Right lung (tissue), 10 donors: ENCODE measurements around the gene STX3. TPM values are rescaled to one million over a fixed set of nuclear protein-coding genes. Genes with fewer than 3 reads are reported as not detected.

ENCODE experiments used
- DNase-seq, 2 donors: peaks; one replicate each; pipeline ENCODE4 v3.0.0-alpha.2; 2013
- long read RNA-seq, 8 donors: transcript quantifications; one replicate each; lab custom pipeline, GENCODE V29; 2026
- polyA plus RNA-seq, 5 donors: library from polyadenylated mRNA; unstranded; fragments of 120-200 nt; gene quantifications; one replicate each; pipeline versions ENCODE4 v1.2.1 to v1.2.3, GENCODE V29; 2013; ENCODE audit warnings: inconsistent platforms in 1 of 5, low replicate concordance in 1 of 5; ENCODE audit not compliant: insufficient read length in 5 of 5, insufficient read depth in 1 of 5

Gene STX3
- polyA plus RNA-seq, result 10 to 100 TPM; 20.6 to 30.6 (median 29.3) TPM
- long read RNA-seq, donor 1, transcript STX3-201 (11 exons, 3,299 nt), result major isoform, 6 of 9 reads
- long read RNA-seq, donor 1, partial matches to known transcripts, result 0 of 9 reads
- long read RNA-seq, donor 1, other reads (novel, unspliced or antisense), result 0 of 9 reads
- long read RNA-seq, donor 2, partial matches to known transcripts, result 32 of 36 reads
- long read RNA-seq, donor 2, other reads (novel, unspliced or antisense), result 0 of 36 reads
- long read RNA-seq, donor 3, partial matches to known transcripts, result 0 of 3 reads
- long read RNA-seq, donor 3, other reads (novel, unspliced or antisense), result 0 of 3 reads
- long read RNA-seq, donor 4, partial matches to known transcripts, result 0 of 1 reads
- long read RNA-seq, donor 4, other reads (novel, unspliced or antisense), result 0 of 1 reads
- long read RNA-seq, donor 5, partial matches to known transcripts, result 171 of 172 reads
- long read RNA-seq, donor 5, other reads (novel, unspliced or antisense), result 0 of 172 reads
- long read RNA-seq, donor 6, partial matches to known transcripts, result 0 of 2 reads
- long read RNA-seq, donor 6, other reads (novel, unspliced or antisense), result 0 of 2 reads
- long read RNA-seq, donor 7, transcript STX3-201 (11 exons, 3,299 nt), result major isoform, 5 of 5 reads
- long read RNA-seq, donor 7, partial matches to known transcripts, result 0 of 5 reads
- long read RNA-seq, donor 7, other reads (novel, unspliced or antisense), result 0 of 5 reads
- long read RNA-seq, donor 8, partial matches to known transcripts, result 8 of 8 reads
- long read RNA-seq, donor 8, other reads (novel, unspliced or antisense), result 0 of 8 reads

DNA sequence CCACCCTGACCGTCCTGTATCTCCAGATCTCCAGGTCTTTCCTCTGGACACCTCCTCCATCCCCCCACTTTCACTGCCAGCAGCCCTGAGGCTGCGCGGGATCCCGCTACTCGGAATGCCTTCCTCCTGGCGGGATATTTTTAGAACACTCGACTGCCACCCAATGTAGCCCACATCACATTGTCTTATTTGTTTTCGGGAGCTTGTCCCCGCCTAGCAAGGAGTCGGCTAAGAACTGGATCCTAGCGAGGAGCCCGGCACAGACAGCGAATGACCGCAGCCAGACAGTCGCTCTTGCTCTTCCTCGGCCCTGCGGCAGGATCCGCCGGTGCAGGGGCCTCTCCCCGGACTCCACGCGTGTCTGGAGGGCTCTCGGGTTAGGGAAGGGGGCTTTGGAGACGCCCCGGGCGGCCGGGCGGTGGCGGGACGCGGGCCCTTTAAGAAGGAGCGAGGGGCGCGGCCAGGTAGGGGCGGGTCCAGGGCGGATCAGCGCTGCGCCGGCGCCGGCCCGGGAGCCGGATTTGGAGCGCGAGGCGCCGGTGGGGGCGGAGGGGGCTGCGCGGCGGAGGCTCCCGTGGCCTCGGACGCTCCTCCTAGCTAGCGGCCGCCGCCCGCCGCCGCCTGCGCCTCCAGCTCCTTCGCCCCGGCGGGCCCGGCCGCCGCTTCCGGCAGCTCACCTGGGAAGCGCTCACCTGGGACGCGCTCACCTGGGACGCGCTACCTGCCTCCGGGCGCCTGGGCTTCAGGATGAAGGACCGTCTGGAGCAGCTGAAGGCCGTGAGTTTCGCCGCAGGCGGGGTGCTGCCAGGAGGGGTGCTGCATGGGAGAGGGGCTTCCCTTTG is at the start of gene STX3:
STX3 (plus strand) TSS at position 518 of the 842 bp plus-strand sequence; CDS start at position 748, 230 bp downstream.
- peak; percentile 38 to 53 for DNase-seq

DNA sequence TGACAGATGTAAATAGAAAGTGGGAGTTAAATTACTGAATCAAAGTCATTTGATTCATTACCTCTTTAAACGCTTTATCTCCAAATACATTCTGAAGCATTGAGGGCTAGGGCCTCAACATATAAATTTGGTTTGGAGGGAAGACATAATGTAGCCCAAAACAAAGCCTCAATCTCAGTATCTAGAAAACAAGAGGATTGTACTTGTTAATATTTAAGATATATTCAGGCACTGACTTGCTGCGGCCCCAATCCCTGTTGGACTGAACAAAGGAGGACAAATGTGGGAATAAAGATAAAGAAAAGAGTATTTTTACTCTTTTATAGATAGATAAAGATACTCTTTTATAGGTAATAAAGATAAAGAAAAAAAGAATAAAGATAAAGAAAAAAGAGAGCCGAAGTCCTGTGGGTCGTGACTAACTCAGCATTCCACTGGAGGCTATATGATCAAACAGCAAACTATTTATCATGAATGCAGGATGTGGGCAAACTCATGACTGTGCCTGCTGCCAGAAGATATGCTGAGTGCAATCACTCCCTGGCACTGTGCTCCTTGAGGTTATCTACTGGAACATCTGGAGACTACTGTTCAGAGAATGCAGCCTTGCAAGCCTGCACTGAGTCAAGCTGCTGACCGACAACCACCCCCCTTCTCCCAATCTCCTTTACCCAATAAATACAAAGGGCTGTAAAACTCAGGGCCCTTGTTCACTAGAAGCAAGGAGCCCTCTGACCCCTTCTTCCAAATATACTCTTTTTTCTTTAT is 48.5 kb upstream of the STX3 start:
- DNase-seq, result no peak

DNA sequence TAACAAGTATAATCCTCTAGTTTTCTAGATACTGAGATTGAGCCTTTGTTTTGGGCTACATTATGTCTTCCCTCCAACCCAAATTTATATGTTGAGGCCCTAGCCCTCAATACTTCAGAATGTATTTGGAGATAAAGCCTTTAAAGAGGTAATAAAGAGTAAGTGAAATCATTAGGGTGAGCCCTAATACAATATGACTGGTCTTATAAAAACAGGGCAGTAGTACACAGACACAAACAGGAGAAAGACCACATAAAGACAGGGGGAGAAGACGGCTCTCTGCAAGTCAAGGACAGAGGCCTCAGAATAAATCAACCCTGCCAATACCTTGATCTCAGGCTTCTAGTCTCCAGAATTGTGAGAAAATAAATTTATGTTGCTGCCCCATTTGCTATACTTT is 47.8 kb upstream of the STX3 start:
- no peak for DNase-seq

DNA sequence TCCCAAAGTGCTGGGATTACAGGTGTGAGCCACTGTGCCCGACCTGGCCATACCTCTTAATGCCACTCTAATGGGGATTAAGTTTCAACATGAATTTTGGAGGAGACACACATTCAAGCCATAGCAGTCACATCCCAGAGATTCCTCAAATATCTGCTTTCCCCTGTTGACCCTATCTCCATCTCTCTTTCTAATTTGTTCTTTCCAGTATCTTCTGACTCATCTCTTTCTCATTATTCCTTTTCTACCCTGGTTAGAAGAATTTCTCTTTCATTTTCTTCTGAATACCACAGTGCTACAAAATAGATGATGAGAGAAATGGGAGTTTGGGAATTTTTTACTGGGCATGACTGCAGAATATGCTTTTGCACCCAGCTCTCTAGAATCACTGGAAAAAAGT is 46.6 kb upstream of the STX3 start:
- no peak for DNase-seq

DNA sequence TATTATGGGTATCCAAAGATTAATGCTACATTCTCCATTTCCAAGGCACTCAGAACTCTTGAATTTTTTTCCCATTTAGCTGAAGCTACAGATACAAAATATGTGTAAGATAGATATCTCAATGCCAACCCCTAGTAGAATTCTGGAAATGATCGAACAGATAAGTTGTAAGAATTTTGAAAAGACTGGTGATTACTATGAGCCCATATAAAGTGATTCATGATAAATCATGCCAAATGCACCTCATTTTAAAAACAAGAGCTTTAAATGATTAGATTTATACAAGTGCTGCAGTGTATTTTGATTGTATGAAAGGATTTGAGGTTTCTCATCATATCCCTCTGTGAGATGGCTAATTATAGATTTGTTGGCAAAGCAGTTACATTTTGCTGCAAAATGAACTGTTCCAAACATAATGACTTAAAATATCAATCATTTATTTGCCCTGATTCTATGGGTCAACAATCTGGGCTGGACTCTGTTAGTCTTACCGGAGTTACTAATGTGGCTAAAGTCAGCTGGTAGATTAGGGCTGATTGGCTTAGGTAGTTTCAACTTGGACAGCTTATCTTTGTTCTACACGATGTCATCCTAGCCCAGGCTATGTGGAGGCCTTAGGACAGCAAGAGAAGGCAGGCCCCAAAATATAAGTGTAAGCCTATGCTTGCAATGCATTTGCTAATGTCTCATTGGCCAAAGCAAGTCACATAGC is 44.9 kb upstream of the STX3 start:
- DNase-seq, result no peak

DNA sequence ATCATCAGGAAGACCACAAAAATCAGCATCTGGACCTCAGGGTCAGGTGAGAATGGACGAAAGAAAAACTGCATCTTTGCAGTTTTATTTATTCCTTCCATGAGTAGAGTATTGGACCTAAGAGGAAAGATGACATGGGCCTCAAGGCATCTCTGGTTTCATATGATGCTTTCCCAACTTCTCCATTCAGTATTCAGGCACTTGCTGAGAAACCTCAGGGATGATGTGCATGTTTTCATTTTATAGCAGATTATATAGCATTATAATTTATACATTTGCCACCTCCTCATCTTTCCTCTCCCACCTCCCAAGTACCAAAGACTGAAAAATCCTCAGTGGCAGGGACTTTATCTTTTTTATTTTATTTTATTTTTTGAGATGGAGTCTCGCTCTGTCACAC is 41.4 kb upstream of the STX3 start, which contains the start of gene OR10V1:
OR10V1 (minus strand) TSS at position 101 of the 400 bp plus-strand sequence; CDS start at position 101, 0 bp downstream.
- DNase-seq, result no peak

DNA sequence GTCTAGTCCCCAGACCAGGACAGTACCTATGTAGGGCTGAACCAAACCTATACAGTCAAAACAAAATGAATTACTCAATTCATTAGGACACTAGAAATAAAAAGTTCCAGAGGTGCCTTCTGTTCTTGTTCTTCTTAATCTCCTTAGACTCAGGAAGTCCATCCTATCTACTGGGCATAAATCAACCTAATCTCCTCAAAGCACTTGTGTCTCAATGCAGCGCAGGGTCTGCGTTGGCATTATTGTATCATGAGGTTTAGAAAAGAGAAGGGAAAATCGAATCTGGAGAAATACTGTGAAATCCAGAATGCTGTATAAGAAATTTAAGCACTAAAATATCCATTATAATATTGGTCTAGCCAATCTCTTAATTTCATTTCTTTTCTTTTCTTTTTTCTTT is 39.1 kb upstream of the STX3 start:
- no peak for DNase-seq

DNA sequence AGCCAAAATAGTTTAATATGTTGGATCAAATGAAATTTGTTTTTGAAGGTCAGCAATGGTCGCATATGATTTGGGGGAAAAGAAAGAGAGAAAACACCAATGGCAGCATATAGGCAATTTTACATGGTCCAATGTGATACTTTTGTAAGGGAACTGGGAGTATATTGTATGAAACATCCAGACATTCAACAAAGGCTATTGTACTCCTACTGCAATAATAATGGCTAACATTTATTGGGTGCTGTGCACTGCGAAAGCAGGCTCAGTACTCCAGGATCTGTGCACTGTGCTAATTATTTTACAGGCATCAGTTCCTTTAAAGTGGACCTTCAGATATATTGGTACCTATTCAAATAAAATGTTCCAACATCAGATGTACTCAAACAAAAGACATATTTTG is 35.6 kb upstream of the STX3 start:
- DNase-seq, result no peak

DNA sequence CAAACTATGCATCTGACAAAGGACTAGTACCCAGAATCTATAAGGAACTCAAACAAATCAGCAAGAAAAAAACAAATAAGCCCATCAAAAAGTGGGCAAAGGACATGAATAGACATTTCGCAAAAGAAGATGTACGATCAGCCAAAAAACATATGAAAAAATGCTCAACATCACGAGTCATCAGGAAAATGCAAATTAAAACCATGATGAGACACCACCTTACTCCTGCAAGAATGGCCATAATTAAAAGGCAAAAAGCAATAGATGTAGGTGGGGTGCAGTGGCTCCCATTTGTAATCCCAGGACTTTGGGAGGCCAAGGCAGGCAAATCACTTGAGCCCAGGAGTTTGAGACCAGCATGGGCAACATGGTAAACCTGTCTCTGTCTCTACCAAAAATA is 31.1 kb upstream of the STX3 start:
- DNase-seq, result no peak

DNA sequence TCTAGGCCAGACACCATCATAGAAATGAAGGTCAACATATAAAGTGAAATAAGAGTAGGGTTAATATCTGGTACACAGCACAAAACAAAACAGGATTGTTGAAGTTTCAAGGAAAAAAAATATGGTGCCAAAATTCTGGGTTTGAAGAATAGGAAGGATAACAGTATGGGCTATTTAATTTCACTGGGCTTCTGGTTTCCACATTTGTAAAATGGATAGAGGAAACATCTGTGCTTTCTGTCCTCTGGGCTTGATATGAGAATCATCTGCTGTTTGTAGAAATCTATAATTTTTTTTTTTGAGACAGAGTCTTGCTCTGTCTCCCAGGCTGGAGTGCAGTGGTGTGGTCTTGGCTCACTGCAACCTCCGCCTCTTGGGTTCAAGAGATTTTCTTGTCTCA is 27.8 kb upstream of the STX3 start:
- DNase-seq, result no peak

DNA sequence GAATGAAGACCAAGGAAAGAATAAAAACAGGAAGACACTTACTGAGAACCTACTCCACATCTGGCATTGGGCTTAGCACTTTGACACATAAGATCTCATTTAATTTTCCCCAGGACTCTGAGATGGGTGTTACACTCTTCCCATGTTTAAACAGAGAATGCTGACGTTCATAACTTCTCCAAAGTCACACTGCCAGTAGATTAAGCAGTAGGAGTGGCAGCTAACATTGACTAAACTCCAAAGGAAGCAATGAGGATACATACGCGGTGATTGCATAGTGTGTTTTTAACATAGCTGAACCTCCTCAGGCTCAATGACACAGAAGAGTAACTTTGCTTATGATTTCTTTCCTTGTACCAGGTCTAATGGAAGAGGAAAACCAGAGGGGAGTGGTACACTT is 27.0 kb upstream of the STX3 start:
- DNase-seq, result no peak

DNA sequence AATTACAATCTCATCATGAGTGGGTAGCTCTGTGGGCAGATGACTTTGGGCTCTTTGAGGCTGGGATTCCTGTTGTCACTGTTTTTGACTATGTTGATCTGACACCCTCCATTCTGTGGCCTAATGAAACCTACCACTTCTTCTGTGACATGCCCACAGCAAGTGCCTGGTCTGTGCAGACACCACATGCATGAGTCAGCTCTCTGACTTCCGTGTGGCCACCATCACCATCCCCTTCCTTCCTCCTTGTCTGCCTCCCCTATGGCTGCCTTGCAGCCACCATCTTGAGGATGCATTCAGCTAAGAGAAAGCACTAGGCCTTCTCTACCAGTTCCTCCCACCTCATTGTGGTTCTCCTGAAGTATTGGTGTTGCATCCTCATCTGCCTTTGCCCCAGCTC is 26.3 kb upstream of the STX3 start:
- DNase-seq, result no peak

DNA sequence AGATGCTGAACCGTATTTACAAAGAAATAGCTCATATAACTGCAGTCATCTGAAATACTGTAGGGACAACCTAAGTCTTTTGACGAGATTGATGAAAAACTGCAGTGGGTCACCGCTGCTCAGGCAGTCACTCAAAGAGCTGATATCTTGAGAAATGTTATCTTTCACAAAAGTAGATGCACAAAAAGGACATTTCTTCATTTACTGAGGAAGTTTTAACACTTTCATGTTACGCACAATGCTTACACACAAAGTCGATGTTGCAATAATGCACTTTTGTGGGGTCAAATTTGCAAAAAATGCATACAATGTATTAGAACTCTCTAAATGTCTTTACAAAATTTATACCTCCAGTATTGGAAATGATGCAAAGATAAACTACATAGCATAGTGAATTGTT is 25.3 kb upstream of the STX3 start:
- no peak for DNase-seq

DNA sequence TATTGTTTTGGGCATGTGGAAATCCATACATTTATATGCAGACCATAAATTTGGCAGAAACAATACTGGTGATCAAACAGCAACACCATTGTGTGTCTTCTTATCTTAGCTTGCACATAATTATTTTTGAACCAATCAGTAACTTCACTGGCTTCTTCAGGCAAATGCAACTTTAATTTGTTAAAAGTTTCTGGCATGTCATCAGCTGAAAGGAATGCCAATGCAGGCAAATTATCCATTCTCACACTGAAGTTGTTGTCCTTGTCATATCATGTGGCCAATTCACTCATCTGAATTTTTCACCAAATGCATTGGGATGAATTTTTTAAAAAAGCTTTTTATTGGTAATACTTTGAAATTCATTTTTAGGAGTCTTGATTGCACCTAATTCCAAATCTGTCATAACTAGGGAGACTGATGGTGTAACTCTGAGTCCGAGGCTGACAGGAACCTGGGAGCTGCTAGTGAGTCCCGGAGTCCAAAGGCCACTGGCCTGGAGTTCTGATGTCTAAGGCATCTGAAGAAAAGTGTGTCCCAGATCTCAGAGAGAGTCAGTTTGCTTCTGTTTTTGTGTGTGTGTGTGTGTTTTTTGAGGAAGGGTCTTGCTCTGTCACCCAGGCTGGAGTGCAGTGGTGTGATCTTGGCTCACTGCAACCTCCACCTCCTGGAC is 24.1 kb upstream of the STX3 start:
- no peak for DNase-seq

DNA sequence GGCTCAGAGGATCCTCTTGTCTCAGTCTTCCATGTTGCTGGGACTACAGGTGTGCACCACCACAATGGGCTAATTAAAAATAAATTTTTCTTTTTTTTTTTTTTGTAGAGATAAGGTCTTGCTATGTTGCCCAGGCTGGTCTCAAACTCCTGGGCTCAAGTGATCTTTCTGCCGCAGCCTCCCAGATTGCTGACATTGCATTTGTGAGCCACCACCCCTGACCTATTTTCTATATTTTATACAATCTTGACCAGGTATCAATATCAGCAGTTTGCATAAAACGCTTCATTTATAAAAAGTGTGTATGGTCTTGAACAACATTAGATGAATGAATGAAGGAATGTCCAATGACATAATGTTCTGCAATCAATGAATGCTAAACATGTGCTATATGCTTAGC is 9.1 kb upstream of the STX3 start:
- DNase-seq, result no peak

DNA sequence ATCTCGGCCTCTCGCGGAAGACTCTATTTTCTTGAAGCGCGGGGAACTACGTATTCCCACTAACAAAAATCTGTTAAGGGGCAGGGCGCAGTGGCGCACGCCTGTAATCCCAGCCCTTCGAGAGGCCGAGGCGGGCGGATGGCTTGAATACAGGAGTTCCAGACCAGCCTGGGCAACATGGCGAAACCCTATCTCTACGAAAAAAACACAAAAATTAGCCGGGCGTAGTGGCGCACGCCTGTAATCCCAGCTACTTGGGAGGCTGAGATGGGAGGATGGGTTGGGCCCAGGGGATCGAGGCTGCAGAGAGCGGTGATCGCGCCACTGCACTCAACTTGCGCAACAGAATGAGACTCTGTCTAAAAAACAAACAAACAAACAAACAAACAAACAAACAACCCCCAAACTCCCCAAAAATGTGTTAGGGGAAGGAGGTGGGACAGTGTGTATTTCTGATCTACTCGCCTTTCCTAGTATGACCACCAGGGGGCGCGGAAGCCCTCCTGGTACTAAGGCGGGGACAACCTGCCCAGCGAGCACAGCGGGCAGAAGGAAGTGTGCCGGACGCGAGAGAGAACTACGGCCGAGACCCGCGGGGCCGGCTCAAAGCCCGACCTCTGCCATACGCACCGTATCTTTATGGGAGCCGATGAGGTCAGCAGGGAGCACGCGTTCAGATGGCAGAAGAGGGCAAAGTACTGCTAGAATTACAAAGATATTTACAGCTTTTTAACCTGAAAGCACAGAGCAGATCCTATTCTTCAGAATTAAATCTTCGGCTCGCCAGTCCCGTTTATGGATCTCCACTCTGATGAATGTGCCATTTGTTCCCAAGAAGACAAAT is 1.3 kb upstream of the STX3 start:
- peak; percentile 66 to 76 for DNase-seq

DNA sequence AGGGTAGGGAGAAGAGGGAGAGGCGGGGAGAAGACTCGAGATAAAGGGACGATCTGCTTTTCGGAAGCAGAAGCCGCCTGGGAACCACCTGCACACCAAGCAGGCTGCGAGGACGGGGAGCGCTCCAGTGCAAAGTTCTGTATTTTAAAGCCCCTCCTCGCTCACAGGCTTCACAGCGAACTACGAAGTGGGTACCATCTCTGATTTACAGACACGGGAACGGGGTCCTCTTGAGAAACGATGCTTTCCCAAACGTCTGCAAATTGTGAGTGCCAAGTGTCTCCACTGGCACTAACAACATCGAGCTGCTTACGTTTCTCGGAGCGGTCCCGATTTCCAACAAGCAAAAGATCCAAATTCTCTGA is 700 bp upstream of the STX3 start:
- no peak for DNase-seq

DNA sequence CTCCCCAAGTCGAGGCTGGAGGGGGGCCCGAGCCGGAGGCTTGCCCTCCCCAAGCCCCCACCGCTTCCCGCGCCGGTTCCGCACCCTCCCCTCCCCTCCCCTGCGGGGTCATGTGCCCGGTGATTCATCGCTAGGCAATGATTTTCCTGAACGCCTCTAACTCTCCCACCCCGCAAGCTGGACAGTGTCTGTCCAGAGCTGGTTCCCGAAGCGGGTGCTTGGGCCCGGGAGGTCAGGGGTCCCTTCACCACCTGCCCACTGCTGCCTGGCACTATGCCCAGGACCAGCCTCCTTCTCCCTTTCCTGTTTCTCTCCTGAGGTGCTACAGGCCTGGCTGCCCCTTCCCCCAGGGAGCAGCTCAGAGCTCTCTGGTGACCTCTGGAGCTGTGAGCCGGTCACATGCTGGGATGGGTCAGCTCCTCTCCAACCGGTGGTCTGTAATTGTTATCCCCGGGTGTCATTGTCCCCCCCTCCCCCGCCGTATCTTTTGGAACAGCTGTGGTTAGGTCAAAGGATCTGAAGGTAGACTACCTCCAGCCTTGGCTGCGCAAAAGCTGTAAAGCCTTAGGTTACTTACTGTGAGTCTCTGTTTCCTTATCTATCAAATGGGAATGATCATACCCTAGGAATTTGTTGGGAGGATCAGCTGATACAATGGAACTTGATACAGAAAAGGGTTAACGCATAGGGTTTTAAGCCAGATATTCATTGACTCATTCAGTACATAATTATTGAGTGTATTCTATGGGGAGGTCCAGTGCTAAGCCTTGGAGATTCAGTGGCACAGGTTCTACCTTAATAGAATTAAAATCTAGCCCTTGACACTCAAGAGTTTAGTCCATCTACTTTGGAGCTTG is 753 bp downstream of the STX3 start:
- DNase-seq, result peak; percentile 32 to 35
